K562 (cell line): ENCODE data around the gene ARMH3. TPM values are rescaled to one million over a fixed set of nuclear protein-coding genes. Genes with fewer than 3 reads are reported as not detected.

ENCODE experiments used
- ATF2 ChIP-seq: sonication (generic); formaldehyde crosslinking; IDR thresholded peaks from 2 replicates; pipeline ENCODE4 v1.8.1; 2022; ENCODE audit warnings: missing genetic modification reagents
- BRD9 ChIP-seq: fragments of 450-650 bp; IDR thresholded peaks from 2 replicates; pipeline ENCODE4 v1.6.1; 2018; ENCODE audit warnings: low read depth; ENCODE audit not compliant: partially characterized antibody
- ELF1 ChIP-seq: fragments of 200-800 bp; sonication (Bioruptor generic); IDR thresholded peaks from 2 replicates; pipeline ENCODE4 v1.6.1; 2016; ENCODE audit warnings: missing genetic modification characterization, missing compliant biosample characterization
- EWSR1 ChIP-seq: fragments of 450-650 bp; IDR thresholded peaks from 2 replicates; pipeline ENCODE4 v1.6.1; 2018; ENCODE audit warnings: borderline replicate concordance, mild to moderate bottlenecking, low read depth, moderate library complexity; ENCODE audit not compliant: partially characterized antibody
- GABPA ChIP-seq: fragments of 200-800 bp; sonication (Bioruptor generic); conservative IDR thresholded peaks from 2 replicates; pipeline ENCODE4 v1.6.1; 2016; ENCODE audit warnings: low read depth, missing genetic modification characterization, missing compliant biosample characterization
- HCFC1 ChIP-seq: IDR thresholded peaks from 2 replicates; pipeline ENCODE4 v1.6.1; 2012; ENCODE audit warnings: low read depth, low read length, improper control_type of control experiment
- MBD1 ChIP-seq: fragments of 250-450 bp; sonication (Bioruptor Pico); IDR thresholded peaks from 2 replicates; pipeline ENCODE4 v1.8.0; 2022; ENCODE audit warnings: inconsistent platforms
- NR0B1 ChIP-seq: fragments of 450-650 bp; IDR thresholded peaks from one replicate; pipeline ENCODE4 v1.6.1; 2018; ENCODE audit warnings: mild to moderate bottlenecking, moderate library complexity; ENCODE audit not compliant: partially characterized antibody
- NUFIP1 ChIP-seq: fragments of 450-650 bp; IDR thresholded peaks from 2 replicates; pipeline ENCODE4 v1.6.1; 2018; ENCODE audit not compliant: partially characterized antibody
- PRDM10 ChIP-seq: fragments of 450-650 bp; IDR thresholded peaks from 2 replicates; pipeline ENCODE4 v1.6.1; 2018; ENCODE audit not compliant: partially characterized antibody
- RAD21 ChIP-seq, 2 experiments: fragments of 250-450 bp in 1 of 2; fragments of 450-650 bp in 1 of 2; sonication (Bioruptor Pico) in 1 of 2; formaldehyde crosslinking in 1 of 2; IDR thresholded peaks in 1 of 2; conservative IDR thresholded peaks in 1 of 2; 2 replicates each; pipeline versions ENCODE4 v1.4.0 to v1.8.0; 2020 to 2022; ENCODE audit warnings: mild to moderate bottlenecking in 2 of 2, moderate library complexity in 1 of 2
- SMARCA5 ChIP-seq: fragments of 450-650 bp; IDR thresholded peaks from 2 replicates; pipeline ENCODE4 v1.6.1; 2016
- SNIP1 ChIP-seq: fragments of 450-650 bp; IDR thresholded peaks from 2 replicates; pipeline ENCODE4 v1.7.1; 2017; ENCODE audit warnings: low read depth, mild to moderate bottlenecking
- SOX6 ChIP-seq: fragments of 450-650 bp; IDR thresholded peaks from 2 replicates; pipeline ENCODE4 v1.6.1; 2014; ENCODE audit warnings: mild to moderate bottlenecking
- TFAP4 ChIP-seq: sonication (generic); formaldehyde crosslinking; IDR thresholded peaks from 2 replicates; pipeline ENCODE4 v1.8.0; 2022; ENCODE audit warnings: missing genetic modification reagents, mild to moderate bottlenecking, moderate library complexity, borderline replicate concordance
- ZNF184 ChIP-seq: sonication (generic); formaldehyde crosslinking; IDR thresholded peaks from 2 replicates; pipeline ENCODE4 v1.5.0; 2020; ENCODE audit warnings: missing genetic modification reagents
- ZNF445 ChIP-seq: fragments of 250-450 bp; sonication (Bioruptor Pico); IDR thresholded peaks from 2 replicates; pipeline ENCODE4 v1.4.0; 2020; ENCODE audit warnings: low read depth, mild to moderate bottlenecking, moderate library complexity
- polyA plus RNA-seq, 8 experiments: library from polyadenylated mRNA; depleted of rRNA in 4 of 8; stranded (reverse) in 5 of 8; unstranded in 3 of 8; fragments of >200 nt; fragmentation: Nextera tagmentation in 2 of 8; fragmentation: Illumina TruSeq in 1 of 8; extraction: Ambion mirVana in 2 of 8; extraction: Trizol in 1 of 8; gene quantifications; 2 replicates each; pipeline versions ENCODE4 v1.2.1 to v1.2.3, GENCODE V29; 2011 to 2014; ENCODE audit warnings: inconsistent platforms in 1 of 8, missing spikeins in 1 of 8
- total RNA-seq, 7 experiments: library from RNA; depleted of rRNA in 6 of 7; stranded (reverse); fragments of >200 nt in 6 of 7; fragmentation: Illumina TruSeq in 2 of 7; extraction: Trizol in 2 of 7; gene quantifications; 2 replicates each; pipeline versions ENCODE4 v1.2.1 to v1.2.3, GENCODE V29; 2011 to 2021; ENCODE audit warnings: low replicate concordance in 1 of 7

ARMH3 gene
- total and polyA plus RNA-seq, 9 of the 15 experiments (the other 6 are each of a cell fraction or from before 2014, with no cell fraction given), result 0.29 to 0.73 TPM; not detected in 7

- TF ChIP-seq TFAP4 (peak; percentile 95), NR0B1 (no peak), ZNF445 (CRISPR knock-in tag) (no peak), RAD21 (CRISPR knock-in tag; conservative IDR thresholded peaks at IDR 0.05 in 1 of 2, IDR thresholded peaks at IDR 0.05 in 1 of 2) (no peak), SOX6 (peak; percentile 39; the same call in 1 of the 2 replicates), ZNF184 (CRISPR knock-in tag) (no peak), NUFIP1 (no peak), SNIP1 (no peak), HCFC1 (peak; percentile 92), ELF1 (tag) (peak; percentile 90), ATF2 (no peak), BRD9 (no peak), SMARCA5 (no peak), PRDM10 (peak; percentile 95), MBD1 (CRISPR knock-in tag) (no peak), EWSR1 (no peak), GABPA (tag) (peak; percentile 73)
Observed at GRCh38 chr10:102055647-102056419, at the start of gene ARMH3 (continued).
